Measurements from ENCODE around the gene FZD8. TPM values are rescaled to one million over a fixed set of nuclear protein-coding genes. Genes with fewer than 3 reads are reported as not detected.

Gene FZD8
- total RNA-seq, 1 donor from 2014 or later: 0.41 TPM

Other genes with a start within 250 kb of the FZD8 start
- gene GJD4, start 37.0 kb downstream of the FZD8 start, total RNA-seq: not detected in 2 replicates